Endometrial microvascular endothelial cells (primary cell): ENCODE measurements around the gene SLC29A4. TPM values are rescaled to one million over a fixed set of nuclear protein-coding genes. Genes with fewer than 3 reads are reported as not detected.
"Not testable (repeated sequence)": the region's sequence is repeated elsewhere in the genome, so short reads cannot be mapped to it uniquely, and the experiment has no call there.

Experiments used
- in situ Hi-C: cut with HindIII; loops from 2 replicates; pipeline ENCODE4 v1.10.0; 2017; ENCODE audit warnings: low sequenced_read_pairs, low pct_unique_long_range_greater_than_20kb; ENCODE audit errors: inconsistent ontology term
- total RNA-seq: library from RNA; depleted of rRNA; stranded (reverse); fragments of >200 nt; gene quantifications from one replicate; pipeline ENCODE4 v1.2.3, GENCODE V29; 2015; ENCODE audit errors: inconsistent ontology term

SLC29A4 gene
- total RNA-seq, 1 donor from 2014 or later = 1.4 TPM

GRCh38 chr7:5291711-5292335 is 9.1 kb downstream of the SLC29A4 start:
- in situ Hi-C loops = not testable (repeated sequence)

GRCh38 chr7:5294169-5294987 is 11.6 kb downstream of the SLC29A4 start:
- in situ Hi-C loops = no loop called here

DNA sequence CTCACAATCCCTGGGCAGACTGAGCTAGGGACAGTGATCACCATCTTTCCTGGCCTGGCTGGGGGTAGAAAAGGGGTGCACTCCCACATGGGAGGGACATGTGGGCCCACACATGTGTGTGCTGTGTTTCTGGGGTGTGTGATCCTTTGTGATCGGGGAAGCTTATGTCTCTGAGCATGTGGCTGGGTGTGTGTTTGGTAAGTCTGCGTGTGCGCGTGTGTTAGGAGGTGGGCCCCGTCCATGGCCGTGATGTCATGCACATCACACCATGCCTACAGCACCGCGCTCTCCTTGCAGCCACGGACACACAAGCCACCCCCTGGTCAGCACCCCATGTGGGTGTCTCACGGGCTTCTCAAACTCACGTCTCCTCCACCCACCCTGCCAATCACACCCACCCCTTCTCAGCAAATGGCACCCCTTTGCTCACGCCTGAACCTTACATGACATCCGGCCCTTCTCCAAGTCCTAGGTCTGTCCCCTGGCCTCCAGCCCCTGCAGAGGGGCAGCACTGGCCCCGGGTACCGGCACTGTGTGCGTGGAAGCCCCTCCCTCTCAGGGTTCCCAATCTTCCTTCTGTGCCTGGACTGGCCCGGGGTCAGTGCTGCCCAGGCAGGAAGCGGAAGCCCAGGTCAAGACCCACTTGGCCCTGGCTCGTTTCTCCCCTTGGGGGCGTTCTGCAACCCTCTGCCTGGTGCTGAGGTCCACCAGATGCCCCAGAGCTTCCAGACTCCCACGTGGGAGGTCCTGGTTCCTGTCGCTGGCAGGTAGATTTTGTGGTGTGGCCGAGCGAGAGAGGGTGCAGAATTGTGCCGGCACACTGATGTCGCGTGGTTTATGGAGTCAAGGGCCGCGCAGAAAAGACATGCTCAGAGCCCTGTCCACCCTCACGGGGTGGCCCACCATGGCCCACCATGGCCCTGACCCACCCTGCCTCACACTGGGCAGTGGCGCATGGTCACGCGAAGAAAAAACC is 12.6 kb downstream of the SLC29A4 start:
- in situ Hi-C loops = no loop called here

DNA sequence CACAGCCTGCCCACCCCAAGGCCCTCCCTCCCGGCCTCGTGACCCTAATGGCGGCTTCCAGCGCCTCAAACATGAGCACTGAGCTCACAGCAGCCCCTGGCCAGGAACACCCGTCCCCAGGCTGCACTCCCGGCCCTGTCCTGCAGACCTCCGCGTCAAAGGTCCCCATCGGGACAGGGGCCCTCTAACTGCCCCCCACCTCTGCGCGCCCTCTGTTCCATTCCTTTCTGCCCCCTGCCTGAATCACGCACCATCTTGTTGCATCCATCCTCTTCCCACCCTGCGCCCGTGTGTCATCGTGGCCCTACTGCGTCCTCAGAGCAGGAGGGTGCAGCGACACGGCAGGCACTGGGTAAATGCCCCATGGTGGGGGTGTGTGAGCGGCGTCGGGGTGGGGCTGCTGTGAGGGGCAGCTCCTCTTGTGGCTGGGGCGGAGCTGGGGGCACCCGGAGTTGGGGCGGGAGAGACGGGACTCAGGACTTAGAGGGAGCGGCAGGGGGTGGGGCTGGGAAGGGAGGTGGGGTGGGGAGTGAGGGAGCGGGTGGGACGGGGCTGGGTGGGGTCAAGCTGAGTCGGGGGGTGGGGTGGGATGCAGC is 13.4 kb downstream of the SLC29A4 start:
- in situ Hi-C loops = no loop called here

DNA sequence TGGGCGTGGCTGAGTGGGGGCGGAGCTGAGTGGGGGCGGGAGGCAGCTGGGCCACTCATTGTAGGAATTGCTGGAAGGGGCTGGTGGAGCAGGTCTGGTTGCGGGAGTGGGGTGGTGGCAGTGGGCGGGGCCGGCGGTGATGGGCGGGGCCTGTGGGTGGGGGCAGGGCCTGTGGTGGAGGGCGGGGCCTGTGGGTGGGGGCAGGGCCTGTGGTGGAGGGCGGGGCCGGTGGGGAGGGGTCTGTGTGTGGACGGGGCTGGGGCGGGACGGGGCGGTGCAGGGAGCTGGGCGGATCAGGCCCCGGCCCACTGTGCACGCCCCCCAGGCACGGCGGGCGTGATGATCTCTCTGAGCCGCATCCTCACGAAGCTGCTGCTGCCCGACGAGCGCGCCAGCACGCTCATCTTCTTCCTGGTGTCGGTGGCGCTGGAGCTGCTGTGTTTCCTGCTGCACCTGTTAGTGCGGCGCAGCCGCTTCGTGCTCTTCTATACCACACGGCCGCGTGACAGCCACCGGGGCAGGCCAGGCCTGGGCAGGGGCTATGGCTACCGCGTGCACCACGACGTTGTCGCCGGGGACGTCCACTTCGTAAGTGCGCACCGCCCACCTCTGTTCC is 14.0 kb downstream of the SLC29A4 start:
- in situ Hi-C loops = no loop called here

GRCh38 chr7:5300366-5300765 is 17.6 kb downstream of the SLC29A4 start:
- in situ Hi-C loops = no loop called here

DNA sequence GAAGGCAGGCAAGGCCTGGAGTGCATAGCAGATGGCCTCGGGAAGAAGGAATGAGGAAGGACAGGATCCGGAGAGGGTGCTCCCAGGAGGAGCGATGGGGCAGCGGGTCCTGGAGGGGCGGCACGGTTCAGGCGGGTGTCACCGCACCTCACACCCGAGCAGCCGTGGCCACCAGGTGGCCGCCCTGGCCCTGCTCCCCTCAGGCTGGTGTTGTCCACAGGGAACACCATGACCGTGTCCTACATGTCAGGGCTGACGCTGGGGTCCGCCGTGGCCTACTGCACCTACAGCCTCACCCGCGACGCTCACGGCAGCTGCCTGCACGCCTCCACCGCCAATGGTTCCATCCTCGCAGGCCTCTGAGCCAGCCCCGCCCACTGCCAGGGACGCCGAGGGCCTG is 19.8 kb downstream of the SLC29A4 start:
- in situ Hi-C loops = no loop called here

GRCh38 chr7:5303061-5303460 is 20.3 kb downstream of the SLC29A4 start:
- in situ Hi-C loops = no loop called here

- in situ Hi-C loops = no loop called here
Measured at GRCh38 chr7:5303591-5304505, 21.1 kb downstream of the SLC29A4 start.

DNA sequence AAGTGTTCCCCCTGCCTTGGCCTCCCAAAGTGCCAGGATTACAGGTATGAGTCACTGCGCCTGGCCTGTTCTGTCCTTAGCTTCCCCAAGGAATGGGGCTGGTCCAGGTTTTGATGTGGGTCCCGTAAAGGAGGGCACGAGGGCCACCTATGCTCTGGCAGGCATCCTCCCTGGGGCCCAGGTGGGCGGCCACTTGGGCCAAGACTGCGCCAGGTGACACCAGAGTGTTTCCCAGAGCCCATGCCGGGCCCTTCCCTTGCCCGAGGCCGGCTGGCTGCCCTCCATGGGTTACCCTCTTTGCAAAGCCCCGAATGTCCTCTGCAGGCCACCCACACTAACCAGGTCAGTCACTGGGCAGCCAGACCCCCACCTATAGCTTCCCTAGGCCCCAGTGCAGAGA is 22.3 kb downstream of the SLC29A4 start:
- in situ Hi-C loops = not testable (repeated sequence)

- in situ Hi-C loops = not testable (repeated sequence)
Measured at GRCh38 chr7:5307221-5308142, 24.7 kb downstream of the SLC29A4 start.

DNA sequence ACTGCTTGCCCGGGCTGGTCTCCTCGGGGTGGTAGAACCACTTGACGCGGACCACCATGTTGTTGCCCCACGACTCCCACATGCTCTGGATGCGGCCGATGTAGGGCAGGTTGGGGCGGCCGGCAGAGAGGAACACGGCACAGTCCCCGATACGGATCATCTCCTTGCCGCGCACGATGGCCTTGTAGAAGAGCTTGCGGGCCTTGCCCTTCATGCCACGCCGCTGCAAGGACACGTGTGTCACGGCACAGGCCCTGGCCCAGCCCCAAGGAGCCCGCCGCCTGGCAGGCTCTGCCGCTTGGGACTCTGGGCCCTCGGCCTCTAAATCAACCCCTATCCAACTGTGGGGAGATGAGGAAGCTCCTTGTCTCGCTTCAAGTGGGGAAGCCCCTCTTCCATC is 26.4 kb downstream of the SLC29A4 start:
- in situ Hi-C loops = no loop called here

DNA sequence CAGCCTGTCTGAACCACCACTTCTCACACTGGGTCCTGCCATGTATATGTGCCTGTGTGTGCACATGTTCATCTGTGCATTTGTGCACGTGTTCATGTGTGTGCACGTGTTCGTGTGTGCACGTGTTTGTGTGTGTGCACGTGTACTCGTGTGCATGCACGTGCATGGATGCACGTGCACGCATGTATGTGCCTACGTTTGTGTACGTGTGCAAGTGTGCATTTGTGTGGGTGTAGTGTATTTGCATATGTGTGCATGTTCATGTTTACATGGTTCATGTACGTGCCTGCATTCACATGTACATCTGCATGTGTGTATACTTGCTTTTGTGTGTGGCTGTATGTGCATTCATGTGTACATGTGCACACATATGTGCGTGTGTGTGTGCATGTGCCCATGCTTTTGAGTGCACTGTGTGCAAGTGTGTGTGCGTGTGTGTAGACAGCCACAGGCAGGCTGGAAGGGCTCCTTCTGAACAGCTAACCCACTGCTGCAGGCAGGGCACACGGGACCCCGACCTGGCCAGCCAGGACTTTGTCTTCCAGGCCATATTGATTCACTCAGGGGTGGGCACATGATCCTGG is 28.2 kb downstream of the SLC29A4 start:
- in situ Hi-C loops = no loop called here

DNA sequence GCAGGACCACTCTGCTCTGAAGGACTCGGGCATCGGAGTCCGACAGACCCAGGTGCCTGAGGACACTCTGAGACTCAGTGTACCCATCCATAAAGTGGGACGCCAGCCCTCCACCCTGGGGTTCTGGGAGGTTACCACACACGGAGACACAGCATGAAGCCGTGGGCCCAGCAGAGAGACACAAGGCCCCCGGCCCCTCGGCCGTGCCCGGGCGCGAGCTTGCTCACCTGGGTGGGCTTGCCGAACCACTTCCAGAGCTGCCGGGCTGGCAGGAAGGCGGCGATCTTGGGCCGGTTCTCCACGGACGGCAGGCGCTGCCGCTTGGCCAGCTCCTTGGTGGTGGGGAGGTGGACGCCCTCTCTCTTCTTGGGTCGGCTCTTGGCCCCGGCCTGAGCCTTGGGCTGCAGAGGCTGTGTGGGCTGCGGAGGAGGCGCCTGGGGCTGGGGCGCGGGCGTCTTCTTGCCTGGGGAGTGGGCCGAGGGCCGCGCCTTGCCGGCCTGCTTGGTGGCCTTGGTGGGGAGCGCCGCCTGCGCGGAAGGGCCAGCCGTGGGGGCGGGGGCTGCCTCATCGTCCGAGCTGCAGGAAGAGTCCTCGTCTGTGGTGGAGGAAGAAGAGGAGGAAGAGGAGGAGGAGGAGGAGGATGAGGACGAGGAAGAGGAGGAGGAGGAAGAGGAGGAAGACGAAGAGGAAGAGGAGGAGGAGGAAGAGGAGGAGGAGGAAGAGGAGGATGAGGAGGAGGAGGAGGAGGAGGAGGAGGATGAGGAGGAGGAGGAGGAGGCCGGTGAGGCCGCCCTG is 29.7 kb downstream of the SLC29A4 start:
- in situ Hi-C loops = not testable (repeated sequence)

- in situ Hi-C loops = not testable (repeated sequence)
Measured at GRCh38 chr7:5313076-5313885, 30.5 kb downstream of the SLC29A4 start.
